ENCODE data around the gene ZW10. TPM values are rescaled to one million over a fixed set of nuclear protein-coding genes. Genes with fewer than 3 reads are reported as not detected.
"Not testable (repeated sequence)": the region's sequence is repeated elsewhere in the genome, so short reads cannot be mapped to it uniquely, and the experiment has no call there.

ZW10 gene
- total and polyA plus RNA-seq, 4 donors: 11.4 to 21.0 (median 16.9) TPM

GRCh38 chr11:113725407-113725806 lies 48.1 kb downstream of the ZW10 start:
- Histone ChIP-seq H3K36me3 (ENCODE audit: control insufficient read depth, insufficient read depth, low read length) (no peaks in the 10 kb centered on the region), H3K4me3 (ENCODE audit: low read depth, low read length) (no peak overlapping the region), H3K9me3 (ENCODE audit: control insufficient read depth, insufficient read depth, low read length) (no peaks in the 10 kb centered on the region), H3K4me1 (ENCODE audit: control insufficient read depth, insufficient read depth, low read length) (peaks cover 11% of the 10 kb centered on the region), H3K27me3 (ENCODE audit: control insufficient read depth, insufficient read depth, low read length) (no peaks in the 10 kb centered on the region), H3K27ac (ENCODE audit: low read depth, low read length) (no peak overlapping the region)
- peak in 1 of 6 donors; percentile 18 for DNase-seq (ENCODE audit: low read depth in 4 of 6, low spot score in 6 of 6)
- 85% methylated on average over 3 of the region's 5 CpGs for WGBS (ENCODE audit: insufficient coverage)

- H3K36me3 ChIP-seq (ENCODE audit: control insufficient read depth, insufficient read depth, low read length): no peaks in the 10 kb centered on the region
- H3K4me3 ChIP-seq (ENCODE audit: low read depth, low read length): no peak overlapping the region
- 93% methylated on average over 2 of the region's 3 CpGs for WGBS (ENCODE audit: insufficient coverage)
- no peaks in the 10 kb centered on the region for H3K27me3 ChIP-seq (ENCODE audit: control insufficient read depth, insufficient read depth, low read length)
- no peak overlapping the region for H3K27ac ChIP-seq (ENCODE audit: low read depth, low read length)
- H3K9me3 ChIP-seq (ENCODE audit: control insufficient read depth, insufficient read depth, low read length): no peaks in the 10 kb centered on the region
- DNase-seq (ENCODE audit: low read depth in 4 of 6, low spot score in 6 of 6): no peak
- peaks cover 11% of the 10 kb centered on the region for H3K4me1 ChIP-seq (ENCODE audit: control insufficient read depth, insufficient read depth, low read length)
Measured at GRCh38 chr11:113724778-113725177, 48.7 kb downstream of the ZW10 start.

GRCh38 chr11:113723787-113724186 lies 49.7 kb downstream of the ZW10 start:
- Histone ChIP-seq H3K27ac (ENCODE audit: low read depth, low read length) (peak overlapping the region; percentile 38), H3K27me3 (ENCODE audit: control insufficient read depth, insufficient read depth, low read length) (no peaks in the 10 kb centered on the region), H3K4me3 (ENCODE audit: low read depth, low read length) (no peak overlapping the region), H3K9me3 (ENCODE audit: control insufficient read depth, insufficient read depth, low read length) (no peaks in the 10 kb centered on the region), H3K4me1 (ENCODE audit: control insufficient read depth, insufficient read depth, low read length) (peaks cover 11% of the 10 kb centered on the region), H3K36me3 (ENCODE audit: control insufficient read depth, insufficient read depth, low read length) (no peaks in the 10 kb centered on the region)
- 37% methylated on average over 4 of the region's 4 CpGs for WGBS (ENCODE audit: insufficient coverage)
- peak in 2 of 6 donors; percentile 15 to 16 for DNase-seq (ENCODE audit: low read depth in 4 of 6, low spot score in 6 of 6)

GRCh38 chr11:113722934-113723333 lies 50.6 kb downstream of the ZW10 start:
- H3K9me3 ChIP-seq (ENCODE audit: control insufficient read depth, insufficient read depth, low read length): no peaks in the 10 kb centered on the region
- no peak for DNase-seq (ENCODE audit: low read depth in 4 of 6, low spot score in 6 of 6)
- H3K27ac ChIP-seq (ENCODE audit: low read depth, low read length): peak overlapping the region; percentile 38
- no peak overlapping the region for H3K4me3 ChIP-seq (ENCODE audit: low read depth, low read length)
- WGBS (ENCODE audit: insufficient coverage): 81% methylated on average over 3 of the region's 3 CpGs
- no peaks in the 10 kb centered on the region for H3K36me3 ChIP-seq (ENCODE audit: control insufficient read depth, insufficient read depth, low read length)
- no peaks in the 10 kb centered on the region for H3K27me3 ChIP-seq (ENCODE audit: control insufficient read depth, insufficient read depth, low read length)
- H3K4me1 ChIP-seq (ENCODE audit: control insufficient read depth, insufficient read depth, low read length): peaks cover 11% of the 10 kb centered on the region

- Histone ChIP-seq H3K36me3 (ENCODE audit: control insufficient read depth, insufficient read depth, low read length) (no peaks in the 10 kb centered on the region), H3K27me3 (ENCODE audit: control insufficient read depth, insufficient read depth, low read length) (no peaks in the 10 kb centered on the region), H3K27ac (ENCODE audit: low read depth, low read length) (peak overlapping the region; percentile 18), H3K4me1 (ENCODE audit: control insufficient read depth, insufficient read depth, low read length) (peaks cover 11% of the 10 kb centered on the region), H3K4me3 (ENCODE audit: low read depth, low read length) (no peak overlapping the region), H3K9me3 (ENCODE audit: control insufficient read depth, insufficient read depth, low read length) (no peaks in the 10 kb centered on the region)
- WGBS (ENCODE audit: insufficient coverage): no CpG with 5 or more reads among the region's 4 CpGs
- peak in 1 of 6 donors; percentile 31 for DNase-seq (ENCODE audit: low read depth in 4 of 6, low spot score in 6 of 6)
Measured at GRCh38 chr11:113722221-113722620, 51.3 kb downstream of the ZW10 start.

GRCh38 chr11:113721462-113722066 lies 51.9 kb downstream of the ZW10 start:
- Histone ChIP-seq H3K9me3 (ENCODE audit: control insufficient read depth, insufficient read depth, low read length) (no peaks in the 10 kb centered on the region), H3K4me3 (ENCODE audit: low read depth, low read length) (no peak overlapping the region), H3K36me3 (ENCODE audit: control insufficient read depth, insufficient read depth, low read length) (no peaks in the 10 kb centered on the region), H3K27ac (ENCODE audit: low read depth, low read length) (peak overlapping the region; percentile 18), H3K4me1 (ENCODE audit: control insufficient read depth, insufficient read depth, low read length) (peaks cover 11% of the 10 kb centered on the region), H3K27me3 (ENCODE audit: control insufficient read depth, insufficient read depth, low read length) (no peaks in the 10 kb centered on the region)
- 97% methylated on average over 2 of the region's 3 CpGs for WGBS (ENCODE audit: insufficient coverage)
- no peak for DNase-seq (ENCODE audit: low read depth in 4 of 6, low spot score in 6 of 6)

- not testable (repeated sequence) for H3K36me3 ChIP-seq (ENCODE audit: control insufficient read depth, insufficient read depth, low read length); H3K4me3 ChIP-seq (ENCODE audit: low read depth, low read length); DNase-seq (ENCODE audit: low read depth in 4 of 6, low spot score in 6 of 6); H3K9me3 ChIP-seq (ENCODE audit: control insufficient read depth, insufficient read depth, low read length); H3K27ac ChIP-seq (ENCODE audit: low read depth, low read length); H3K27me3 ChIP-seq (ENCODE audit: control insufficient read depth, insufficient read depth, low read length)
- WGBS (ENCODE audit: insufficient coverage): 93% methylated on average over 2 of the region's 3 CpGs
- peaks cover 11% of the 10 kb centered on the region for H3K4me1 ChIP-seq (ENCODE audit: control insufficient read depth, insufficient read depth, low read length)
Measured at GRCh38 chr11:113720478-113720877, 53.0 kb downstream of the ZW10 start.

- DNase-seq (ENCODE audit: low read depth in 4 of 6, low spot score in 6 of 6): no peak
- peaks cover 4% of the 10 kb centered on the region for H3K36me3 ChIP-seq (ENCODE audit: control insufficient read depth, insufficient read depth, low read length)
- no peaks in the 10 kb centered on the region for H3K4me1 ChIP-seq (ENCODE audit: control insufficient read depth, insufficient read depth, low read length)
- no peak overlapping the region for H3K27ac ChIP-seq (ENCODE audit: low read depth, low read length)
- H3K9me3 ChIP-seq (ENCODE audit: control insufficient read depth, insufficient read depth, low read length): no peaks in the 10 kb centered on the region
- no peaks in the 10 kb centered on the region for H3K27me3 ChIP-seq (ENCODE audit: control insufficient read depth, insufficient read depth, low read length)
- H3K4me3 ChIP-seq (ENCODE audit: low read depth, low read length): no peak overlapping the region
- 100% methylated on average over 1 of the region's 2 CpGs for WGBS (ENCODE audit: insufficient coverage)
Measured at GRCh38 chr11:113715882-113716625, 57.4 kb downstream of the ZW10 start.

GRCh38 chr11:113715273-113715672 lies 58.2 kb downstream of the ZW10 start:
- Histone ChIP-seq H3K9me3 (ENCODE audit: control insufficient read depth, insufficient read depth, low read length) (no peaks in the 10 kb centered on the region), H3K4me1 (ENCODE audit: control insufficient read depth, insufficient read depth, low read length) (no peaks in the 10 kb centered on the region), H3K27ac (ENCODE audit: low read depth, low read length) (no peak overlapping the region), H3K4me3 (ENCODE audit: low read depth, low read length) (no peak overlapping the region), H3K36me3 (ENCODE audit: control insufficient read depth, insufficient read depth, low read length) (peaks cover 4% of the 10 kb centered on the region), H3K27me3 (ENCODE audit: control insufficient read depth, insufficient read depth, low read length) (no peaks in the 10 kb centered on the region)
- no peak for DNase-seq (ENCODE audit: low read depth in 4 of 6, low spot score in 6 of 6)
- 87% methylated on average over 1 of the region's 1 CpG for WGBS (ENCODE audit: insufficient coverage)

GRCh38 chr11:113710989-113711388 lies 62.5 kb downstream of the ZW10 start:
- peaks cover 8% of the 10 kb centered on the region for H3K9me3 ChIP-seq (ENCODE audit: control insufficient read depth, insufficient read depth, low read length)
- DNase-seq (ENCODE audit: low read depth in 4 of 6, low spot score in 6 of 6): no peak
- peaks cover 4% of the 10 kb centered on the region for H3K36me3 ChIP-seq (ENCODE audit: control insufficient read depth, insufficient read depth, low read length)
- H3K4me3 ChIP-seq (ENCODE audit: low read depth, low read length): no peak overlapping the region
- H3K27me3 ChIP-seq (ENCODE audit: control insufficient read depth, insufficient read depth, low read length): no peaks in the 10 kb centered on the region
- peaks cover 10% of the 10 kb centered on the region for H3K4me1 ChIP-seq (ENCODE audit: control insufficient read depth, insufficient read depth, low read length)
- whole genome bisulfite sequencing (ENCODE audit: insufficient coverage): no CpG with 5 or more reads among the region's 1 CpG
- no peak overlapping the region for H3K27ac ChIP-seq (ENCODE audit: low read depth, low read length)

Measured in spinal cord (tissue), 10 donors.